Heart right ventricle (tissue), 16 donors: Measurements from ENCODE around the gene PKNOX1. TPM values are rescaled to one million over a fixed set of nuclear protein-coding genes. Genes with fewer than 3 reads are reported as not detected.
"Not testable (repeated sequence)": the region's sequence is repeated elsewhere in the genome, so short reads cannot be mapped to it uniquely, and the experiment has no call there.

Experiments used
- ATAC-seq, 8 donors: fragments of 200-7000 bp; cut with Tn5 transposase; one replicate each; pipeline ENCODE4 v1.9.1; 2020; ENCODE audit warnings: mild to moderate bottlenecking in 8 of 8, moderate library complexity in 8 of 8, moderate number of reproducible peaks in 1 of 8
- DNase-seq, 2 donors: peaks; one replicate each; pipeline ENCODE4 v3.0.0-alpha.2; 2020
- H3K27ac ChIP-seq, 10 donors: fragments of 200-600 bp; sonication (generic) in 2 of 10; one replicate each; pipeline versions ENCODE4 v1.5.0 to v1.8.0; 2020 to 2022; ENCODE audit warnings: mild to moderate bottlenecking in 3 of 10
- H3K27me3 ChIP-seq, 7 donors: fragments of 200-600 bp; one replicate each; pipeline ENCODE4 v1.8.0; 2021 to 2022; ENCODE audit warnings: mild to moderate bottlenecking in 2 of 7
- H3K36me3 ChIP-seq, 9 donors: fragments of 200-600 bp; sonication (generic) in 1 of 9; one replicate each; pipeline versions ENCODE4 v1.5.0 to v1.8.0; 2020 to 2022; ENCODE audit warnings: mild to moderate bottlenecking in 2 of 9
- H3K4me1 ChIP-seq, 9 donors: fragments of 200-600 bp; sonication (generic) in 1 of 9; one replicate each; pipeline versions ENCODE4 v1.5.0 to v1.8.0; 2020 to 2022; ENCODE audit warnings: mild to moderate bottlenecking in 4 of 9
- H3K4me3 ChIP-seq, 10 donors: fragments of 200-600 bp; sonication (generic) in 2 of 10; one replicate each; pipeline versions ENCODE4 v1.5.0 to v1.8.0; 2020 to 2022; ENCODE audit warnings: mild to moderate bottlenecking in 7 of 10, moderate library complexity in 2 of 10
- H3K9me3 ChIP-seq, 11 donors: fragments of 200-600 bp in 10 of 11; sonication (generic) in 2 of 11; one replicate each; pipeline versions ENCODE4 v1.5.0 to v1.8.0; 2013 to 2022; ENCODE audit warnings: mild to moderate bottlenecking in 2 of 11, control low read depth in 1 of 11, moderate library complexity in 1 of 11
- WGBS, 2 donors: extraction: QIAGEN DNeasy Blood & Tissue Kit; methylation state at CpG; one replicate each; pipeline ENCODE4 v1.1.7; 2013; ENCODE audit warnings: inconsistent platforms in 1 of 2; 5-methylcytosine and 5-hydroxymethylcytosine counted together
- intact Hi-C, 10 donors: fragments of 100-400 bp; cut with DNase I; formaldehyde crosslinking; loops; one replicate each; pipeline versions ENCODE4 v1.11.1 to v1.14.2; 2022
- polyA plus RNA-seq, 2 donors: library from polyadenylated mRNA; stranded (reverse); fragments of 200-250 nt; gene quantifications; one replicate each; pipeline ENCODE4 v1.2.3, GENCODE V29; 2013
- total RNA-seq, 10 donors: library from RNA; stranded (reverse); fragmentation: NEBNext Ultra II Directional in 3 of 10; extraction: Animal tissue kit (Norgen Biotek cat#: 25700) in 3 of 10; gene quantifications; one replicate each; pipeline versions ENCODE4 v1.2.1 to v1.2.4, GENCODE V29; 2021 to 2023
- TF ChIP-seq, protein P1 (sequence below), 9 donors: fragments of 200-600 bp; sonication (generic) in 2 of 9; IDR thresholded peaks; one replicate each; pipeline versions ENCODE4 v1.5.0 to v1.8.0; 2021 to 2022; ENCODE audit warnings: antibody characterized with exemption in 9 of 9, mild to moderate bottlenecking in 5 of 9, moderate library complexity in 1 of 9
- donor health status: Arrhythmogenic right ventricular cardiomyopathy.
- donor health status: ischemic (EF 13 %, LVEDD 7.1; RV severe dilation, severe dysfunction).
- donor health status: healthy with polysubstance abuse.
- donor health status: DM: no; HTN: yes; CAD: no.
- donor health status: DM: no; HTN: no; CAD: no.
- donor health status: ischemic (EF 25% LVEDD 6.9; RV normal size, moderate dysfunction).
- donor health status: ischemic (EF 25% LVEDD 5.7; RV mildly dilated, moderate dysfunction).
- donor health status: healthy.
- donor health status: DM: yes; HTN: yes; CAD: no.
- donor health status: Ischemic cardiomyopathy.
- donor health status: ischemic (EF 35%, LVEDD 5.7; RV mildly dilated, moderate dysfunction).
- donor health status: nonischemic (EF 11% LVEDD 7.7; RV severe dilation, severe dysfunction).
- donor health status: DM: yes; HTN: yes; CAD: no.
- donor health status: PGD.
- donor health status: ischemic (EF 29% LVEDD 5.4; RV normal size, mild dysfunction).
- donor health status: nonischemic (EF 23%, LVEDD 6.1; RV moderate dilation, normal function).

PKNOX1 gene
- total and polyA plus RNA-seq, 12 donors = 5.0 to 11.6 (median 7.6) TPM

DNA sequence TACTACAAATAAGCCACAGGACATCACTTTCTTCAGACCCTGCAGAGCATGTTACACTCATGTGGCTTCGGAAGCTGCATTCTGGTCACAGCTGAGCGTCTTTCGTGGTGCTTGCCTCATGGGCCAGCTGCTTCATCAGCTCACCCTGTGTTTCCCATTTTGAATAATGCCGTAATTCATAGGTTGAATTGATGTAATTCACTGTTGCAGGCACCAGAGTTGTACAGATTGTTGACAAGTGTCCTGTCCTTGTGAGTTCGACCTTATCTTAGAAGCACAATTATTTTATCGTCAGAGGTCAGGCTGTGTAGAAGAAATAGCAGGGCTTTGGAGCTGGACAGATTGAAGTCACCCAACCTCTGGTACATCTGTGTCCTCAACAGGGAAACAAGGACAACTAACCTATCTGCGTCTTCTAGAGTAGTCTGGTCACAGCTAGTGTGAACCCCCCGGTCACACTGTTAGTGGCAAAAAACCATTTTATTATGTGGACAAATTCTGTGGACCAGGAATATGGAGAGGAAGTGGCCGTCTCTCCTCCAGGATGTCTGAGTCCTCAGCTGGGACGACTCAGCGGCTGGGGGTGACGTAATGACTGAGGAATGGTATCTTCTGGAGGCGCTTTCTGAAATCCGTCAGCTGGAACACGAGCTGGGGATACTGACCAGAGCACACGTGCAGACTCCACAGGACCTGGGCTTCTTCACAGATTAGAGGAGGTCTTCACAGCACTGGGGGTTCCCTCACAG, 17.8 kb downstream of the PKNOX1 start:
- intact Hi-C loops = no loop called here
- no peaks in the 10 kb centered on the region for H3K36me3 ChIP-seq
- 21 to 27% methylated on average over 16 of the region's 16 CpGs for WGBS, 2 donors
- peak; percentile 37 to 81 for DNase-seq
- TF ChIP-seq, protein P1, sequence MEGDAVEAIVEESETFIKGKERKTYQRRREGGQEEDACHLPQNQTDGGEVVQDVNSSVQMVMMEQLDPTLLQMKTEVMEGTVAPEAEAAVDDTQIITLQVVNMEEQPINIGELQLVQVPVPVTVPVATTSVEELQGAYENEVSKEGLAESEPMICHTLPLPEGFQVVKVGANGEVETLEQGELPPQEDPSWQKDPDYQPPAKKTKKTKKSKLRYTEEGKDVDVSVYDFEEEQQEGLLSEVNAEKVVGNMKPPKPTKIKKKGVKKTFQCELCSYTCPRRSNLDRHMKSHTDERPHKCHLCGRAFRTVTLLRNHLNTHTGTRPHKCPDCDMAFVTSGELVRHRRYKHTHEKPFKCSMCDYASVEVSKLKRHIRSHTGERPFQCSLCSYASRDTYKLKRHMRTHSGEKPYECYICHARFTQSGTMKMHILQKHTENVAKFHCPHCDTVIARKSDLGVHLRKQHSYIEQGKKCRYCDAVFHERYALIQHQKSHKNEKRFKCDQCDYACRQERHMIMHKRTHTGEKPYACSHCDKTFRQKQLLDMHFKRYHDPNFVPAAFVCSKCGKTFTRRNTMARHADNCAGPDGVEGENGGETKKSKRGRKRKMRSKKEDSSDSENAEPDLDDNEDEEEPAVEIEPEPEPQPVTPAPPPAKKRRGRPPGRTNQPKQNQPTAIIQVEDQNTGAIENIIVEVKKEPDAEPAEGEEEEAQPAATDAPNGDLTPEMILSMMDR (IDR thresholded peaks at IDR 0.05) = no peak
- no peak overlapping the region for H3K4me3 ChIP-seq
- peak overlapping the region; percentile 0 to 86 (median 73) for H3K27ac ChIP-seq
- ATAC-seq = peak; percentile 82 to 94 (median 92)
- H3K27me3 ChIP-seq = no peaks in the 10 kb centered on the region
- H3K4me1 ChIP-seq = peaks cover 0 to 21% (median 15%) of the 10 kb centered on the region in 9 donors
- no peaks in the 10 kb centered on the region for H3K9me3 ChIP-seq

DNA sequence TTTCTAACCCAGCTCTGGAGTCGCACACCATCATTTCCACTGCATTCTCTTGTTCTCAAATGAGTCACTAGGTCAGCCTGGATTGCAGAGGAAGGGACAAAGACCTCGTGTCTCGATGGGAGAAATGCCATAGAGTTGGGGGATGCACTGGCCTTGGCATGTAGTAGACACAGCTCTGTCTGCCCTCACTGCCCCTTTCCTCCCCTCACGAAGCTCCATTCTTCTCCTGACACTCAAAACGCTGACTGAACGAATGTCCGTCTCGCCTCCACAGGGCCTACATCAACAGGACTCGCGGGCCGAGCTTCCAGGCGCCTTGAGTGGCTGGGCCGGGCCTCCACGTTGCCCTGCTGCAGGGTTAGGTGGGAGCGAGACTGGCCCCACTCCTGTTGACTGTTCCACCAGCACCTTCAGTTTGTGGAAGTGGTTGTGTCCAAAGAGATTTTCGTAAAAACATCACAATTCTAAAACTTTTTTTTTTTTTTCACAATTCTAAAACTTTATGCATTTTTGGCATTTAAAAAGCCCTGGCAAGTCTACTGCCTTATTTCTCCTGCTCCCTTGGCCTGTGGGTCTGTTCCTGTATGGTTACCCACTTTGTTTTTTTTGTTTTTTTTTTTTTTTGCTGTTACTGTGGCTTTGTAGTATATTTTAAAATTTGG, 18.8 kb downstream of the PKNOX1 start:
- TF ChIP-seq, protein P1 (IDR thresholded peaks at IDR 0.05) = no peak
- peaks cover 0 to 24% (median 15%) of the 10 kb centered on the region in 9 donors for H3K4me1 ChIP-seq
- H3K36me3 ChIP-seq = no peaks in the 10 kb centered on the region
- H3K27ac ChIP-seq = peak overlapping the region; percentile 0 to 86 (median 73)
- H3K27me3 ChIP-seq = no peaks in the 10 kb centered on the region
- WGBS, 2 donors = 83 to 86% methylated on average over 16 of the region's 16 CpGs
- intact Hi-C loops = no loop called here
- H3K9me3 ChIP-seq = no peaks in the 10 kb centered on the region
- no peak for ATAC-seq
- no peak overlapping the region for H3K4me3 ChIP-seq
- no peak for DNase-seq

DNA sequence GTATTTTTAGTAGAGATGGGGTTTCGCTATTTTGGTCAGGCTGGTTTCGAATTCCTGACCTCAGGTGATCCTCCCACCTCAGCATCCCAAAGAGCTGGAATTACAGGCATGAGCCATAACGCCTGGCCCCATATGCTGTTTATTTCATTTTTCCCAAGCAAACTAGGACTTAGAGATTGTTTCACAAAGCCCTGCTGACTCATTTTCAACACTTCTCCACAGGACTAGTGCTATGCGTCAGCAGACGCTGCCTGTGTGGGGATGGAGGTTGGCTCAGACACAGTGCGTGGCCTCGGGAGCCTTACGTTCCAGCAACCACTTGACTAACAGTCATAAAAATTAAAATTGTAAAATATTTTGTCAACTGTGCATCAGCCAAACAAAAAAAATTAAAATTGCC, 22.7 kb downstream of the PKNOX1 start:
- WGBS, 2 donors = 63 to 74% methylated on average over 8 of the region's 8 CpGs
- TF ChIP-seq, protein P1 (IDR thresholded peaks at IDR 0.05) = no peak
- DNase-seq (peak; percentile 32 to 36), ATAC-seq (peak; percentile 53 to 89 (median 74))
- no peaks in the 10 kb centered on the region for H3K36me3 ChIP-seq
- intact Hi-C loops = no loop called here
- no peak overlapping the region for H3K4me3 ChIP-seq
- no peaks in the 10 kb centered on the region for H3K27me3 ChIP-seq
- H3K9me3 ChIP-seq = peaks cover 0 to 16% (median 3%) of the 10 kb centered on the region in 11 donors
- H3K27ac ChIP-seq = peak overlapping the region in 8 of 10 donors; percentile 20 to 58 (median 46)
- H3K4me1 ChIP-seq = peaks cover 0 to 27% (median 9%) of the 10 kb centered on the region in 9 donors

DNA sequence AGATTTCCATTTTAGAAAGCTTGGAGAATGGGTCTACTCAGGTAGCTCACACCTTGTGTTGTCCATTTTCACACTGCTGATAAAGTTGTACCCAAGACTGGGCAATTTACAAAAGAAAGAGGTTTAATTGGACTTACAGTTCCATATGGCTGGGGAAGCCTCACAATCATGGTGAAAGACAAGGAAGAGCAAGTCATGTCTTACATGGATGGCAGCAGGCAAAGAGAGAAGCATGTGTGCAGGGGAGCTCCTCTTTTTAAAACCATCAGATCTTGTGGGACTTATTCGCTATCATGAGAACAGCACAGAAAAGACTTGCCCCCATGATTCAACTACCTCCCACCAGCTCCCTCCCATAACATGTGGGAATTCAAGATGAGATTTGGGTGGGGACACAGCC, 23.6 kb downstream of the PKNOX1 start:
- intact Hi-C loops, ATAC-seq, DNase-seq, H3K36me3 ChIP-seq, H3K4me3 ChIP-seq, H3K27me3 ChIP-seq: not testable (repeated sequence)
- 100% methylated on average over 1 of the region's 1 CpG for WGBS, 2 donors
- Histone ChIP-seq H3K9me3 (peaks cover 0 to 16% (median 3%) of the 10 kb centered on the region in 11 donors), H3K27ac (peak overlapping the region in 2 of 10 donors; percentile 46 to 74), H3K4me1 (peaks cover 0 to 18% (median 6%) of the 10 kb centered on the region in 9 donors)

DNA sequence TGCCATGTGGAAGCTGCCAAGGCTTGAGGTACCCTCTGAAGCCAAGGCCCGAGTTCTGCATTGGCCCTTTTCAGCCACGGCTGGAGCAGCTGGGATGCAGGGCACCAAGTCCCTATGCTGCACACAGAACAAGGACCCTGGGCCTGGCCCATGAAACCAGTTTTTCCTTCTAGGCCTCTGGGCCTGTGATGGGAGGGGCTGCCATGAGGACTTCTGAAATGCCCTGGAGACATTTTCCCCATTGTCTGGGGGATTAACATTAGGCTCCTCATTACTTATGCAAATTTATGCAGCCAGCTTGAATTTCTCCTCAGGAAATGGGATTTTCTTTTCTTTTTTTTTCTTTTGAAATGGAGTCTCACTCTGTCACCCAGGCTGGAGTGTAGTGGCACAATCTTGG, 24.8 kb downstream of the PKNOX1 start:
- H3K27me3 ChIP-seq, ATAC-seq, DNase-seq, H3K36me3 ChIP-seq, H3K27ac ChIP-seq, H3K4me3 ChIP-seq, intact Hi-C loops: not testable (repeated sequence)
- H3K9me3 ChIP-seq = peaks cover 0 to 16% (median 3%) of the 10 kb centered on the region in 11 donors
- WGBS, 2 donors = 98% methylated on average over 2 of the region's 2 CpGs
- peaks cover 0 to 15% (median 4%) of the 10 kb centered on the region in 9 donors for H3K4me1 ChIP-seq

DNA sequence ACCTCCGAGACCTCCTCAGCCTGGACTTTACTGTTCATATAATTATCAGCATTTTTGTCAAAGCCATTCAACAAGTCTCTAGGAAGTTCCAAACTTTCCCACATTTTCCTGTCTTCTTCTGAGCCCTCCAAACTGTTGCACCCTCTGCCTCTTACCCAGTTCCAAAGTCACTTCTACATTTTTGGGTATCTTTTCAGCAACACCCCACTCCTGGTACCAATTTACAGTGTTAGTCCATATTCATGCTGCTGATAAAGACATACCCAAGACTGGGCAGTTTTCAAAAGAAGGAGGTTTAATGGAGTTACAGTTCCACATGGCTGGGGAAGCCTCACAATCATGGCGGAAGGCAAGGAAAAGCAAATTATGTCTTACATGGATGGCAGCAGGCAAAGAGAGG, 25.7 kb downstream of the PKNOX1 start:
- H3K27ac ChIP-seq, DNase-seq, H3K27me3 ChIP-seq, H3K4me3 ChIP-seq, ATAC-seq: not testable (repeated sequence)
- peaks cover 0 to 16% (median 3%) of the 10 kb centered on the region in 11 donors for H3K9me3 ChIP-seq
- H3K4me1 ChIP-seq = peaks cover 0 to 15% (median 4%) of the 10 kb centered on the region in 9 donors
- WGBS, 2 donors = 98 to 99% methylated on average over 2 of the region's 2 CpGs
- peaks cover 0 to 10% (median 2%) of the 10 kb centered on the region in 9 donors for H3K36me3 ChIP-seq
- intact Hi-C loops = loop anchor here in 1 of 10 donors (10.0 kb wide), 1 partner anchor 75 kb away; the partner anchor contains the start of gene ERVH48-1
